PC-9 (cell line): Measurements from ENCODE around the gene MINDY1.

Experiments used
- EZH2 ChIP-seq: fragments of 200-600 bp; sonication (generic); IDR thresholded peaks from 2 replicates; pipeline ENCODE4 v1.8.0; 2017; ENCODE audit warnings: antibody characterized with exemption, low read depth
- TF ChIP-seq, protein P1 (sequence below): fragments of 200-600 bp; sonication (generic); conservative IDR thresholded peaks from 2 replicates; pipeline ENCODE4 v1.6.1; 2017; ENCODE audit warnings: mixed run types, antibody characterized with exemption, mild to moderate bottlenecking, moderate library complexity

DNA sequence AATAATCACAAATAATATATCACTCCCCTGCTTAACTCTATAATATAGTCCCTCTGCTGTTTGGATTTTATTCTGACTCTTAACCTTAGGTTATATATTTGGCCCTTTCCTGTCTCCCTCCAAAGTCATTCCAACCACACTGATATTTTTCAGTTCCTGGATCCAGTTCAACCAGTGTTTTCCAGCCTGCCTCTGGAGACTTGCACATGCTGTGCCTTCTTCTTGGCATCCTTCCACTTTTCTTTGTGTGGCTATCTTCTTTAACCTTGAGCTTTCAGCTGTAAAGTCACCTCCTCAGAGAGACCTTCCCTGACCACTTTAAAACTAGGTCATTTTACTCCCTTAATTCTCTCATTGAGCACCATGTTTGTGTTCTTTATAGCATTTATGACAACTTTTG lies 51.4 kb downstream of the MINDY1 start:
- TF ChIP-seq EZH2 = no peak
- TF ChIP-seq, protein P1, sequence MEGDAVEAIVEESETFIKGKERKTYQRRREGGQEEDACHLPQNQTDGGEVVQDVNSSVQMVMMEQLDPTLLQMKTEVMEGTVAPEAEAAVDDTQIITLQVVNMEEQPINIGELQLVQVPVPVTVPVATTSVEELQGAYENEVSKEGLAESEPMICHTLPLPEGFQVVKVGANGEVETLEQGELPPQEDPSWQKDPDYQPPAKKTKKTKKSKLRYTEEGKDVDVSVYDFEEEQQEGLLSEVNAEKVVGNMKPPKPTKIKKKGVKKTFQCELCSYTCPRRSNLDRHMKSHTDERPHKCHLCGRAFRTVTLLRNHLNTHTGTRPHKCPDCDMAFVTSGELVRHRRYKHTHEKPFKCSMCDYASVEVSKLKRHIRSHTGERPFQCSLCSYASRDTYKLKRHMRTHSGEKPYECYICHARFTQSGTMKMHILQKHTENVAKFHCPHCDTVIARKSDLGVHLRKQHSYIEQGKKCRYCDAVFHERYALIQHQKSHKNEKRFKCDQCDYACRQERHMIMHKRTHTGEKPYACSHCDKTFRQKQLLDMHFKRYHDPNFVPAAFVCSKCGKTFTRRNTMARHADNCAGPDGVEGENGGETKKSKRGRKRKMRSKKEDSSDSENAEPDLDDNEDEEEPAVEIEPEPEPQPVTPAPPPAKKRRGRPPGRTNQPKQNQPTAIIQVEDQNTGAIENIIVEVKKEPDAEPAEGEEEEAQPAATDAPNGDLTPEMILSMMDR = no peak
